ENCODE results near the gene OPA1. TPM values are rescaled to one million over a fixed set of nuclear protein-coding genes. Genes with fewer than 3 reads are reported as not detected.

OPA1 gene
- total RNA-seq, 1 experiment from 2014 or later, result 84.4 TPM

GRCh38 chr3:193743702-193744047 lies 150.7 kb downstream of the OPA1 start:
- BruUV-seq (replicated peaks), result no TSS peak
- CTCF ChIA-PET, result no interaction called here

GRCh38 chr3:193744048-193744821 lies 151.2 kb downstream of the OPA1 start:
- H3K9me3 ChIP-seq (ENCODE audit: low read depth, low read length, poor library complexity, severe bottlenecking), result peaks cover 4% of the 10 kb centered on the region
- POLR2A ChIA-PET (ENCODE audit: low non-redundant PET), result no interaction called here
- BruUV-seq (replicated peaks), result no TSS peak
- DNase-seq (ENCODE audit: low spot score), result no peak
- peak overlapping the region; percentile 8 for H3K27ac ChIP-seq (ENCODE audit: low read depth, low read length, poor library complexity, severe bottlenecking)
- intact Hi-C loops (cut with micrococcal nuclease; ENCODE audit: unreplicated experiment), result no loop called here
- TF ChIP-seq CTCF (conservative IDR thresholded peaks at IDR 0.05; ENCODE audit: low read depth, low read length), result no peak
- no peak for TF ChIP-seq EZH2 (IDR thresholded peaks at IDR 0.05; ENCODE audit: borderline replicate concordance, low read depth, low read length, poor library complexity, severe bottlenecking)
- no peak overlapping the region for H3K4me3 ChIP-seq (ENCODE audit: low read depth, low read length, poor library complexity, severe bottlenecking)
- no peaks in the 10 kb centered on the region for H3K27me3 ChIP-seq (replicated peaks; ENCODE audit: insufficient read depth, low read depth, low read length, poor library complexity)
- H3K36me3 ChIP-seq (ENCODE audit: insufficient read depth, low read length, poor library complexity, severe bottlenecking), result no peaks in the 10 kb centered on the region
- CTCF ChIA-PET, result interaction anchor here (0.7 to 1.6 kb wide), 2 partner anchors 569 to 571 kb away, joined by 3 to 6 read pairs; no protein-coding TSS in a partner anchor
- H3K4me1 ChIP-seq (ENCODE audit: insufficient read depth, low read length, poor library complexity, severe bottlenecking), result peaks cover 20% of the 10 kb centered on the region

More at GRCh38 chr3:193743702-193744047, 150.7 kb downstream of the OPA1 start:
- TF ChIP-seq EZH2 (IDR thresholded peaks at IDR 0.05; ENCODE audit: borderline replicate concordance, low read depth, low read length, poor library complexity, severe bottlenecking), result no peak
- TF ChIP-seq CTCF (conservative IDR thresholded peaks at IDR 0.05; ENCODE audit: low read depth, low read length), result no peak
- no peak overlapping the region for H3K4me3 ChIP-seq (ENCODE audit: low read depth, low read length, poor library complexity, severe bottlenecking)
- intact Hi-C loops (cut with micrococcal nuclease; ENCODE audit: unreplicated experiment), result no loop called here
- H3K36me3 ChIP-seq (ENCODE audit: insufficient read depth, low read length, poor library complexity, severe bottlenecking), result no peaks in the 10 kb centered on the region
- no peaks in the 10 kb centered on the region for H3K9me3 ChIP-seq (ENCODE audit: low read depth, low read length, poor library complexity, severe bottlenecking)
- no peaks in the 10 kb centered on the region for H3K27me3 ChIP-seq (replicated peaks; ENCODE audit: insufficient read depth, low read depth, low read length, poor library complexity)
- peaks cover 20% of the 10 kb centered on the region for H3K4me1 ChIP-seq (ENCODE audit: insufficient read depth, low read length, poor library complexity, severe bottlenecking)
- DNase-seq (ENCODE audit: low spot score), result no peak
- H3K27ac ChIP-seq (ENCODE audit: low read depth, low read length, poor library complexity, severe bottlenecking), result no peak overlapping the region
- POLR2A ChIA-PET (ENCODE audit: low non-redundant PET), result no interaction called here

- no peaks in the 10 kb centered on the region for H3K36me3 ChIP-seq (ENCODE audit: insufficient read depth, low read length, poor library complexity, severe bottlenecking)
- peak overlapping the region; percentile 48 for H3K27ac ChIP-seq (ENCODE audit: low read depth, low read length, poor library complexity, severe bottlenecking)
- peaks cover 4% of the 10 kb centered on the region for H3K9me3 ChIP-seq (ENCODE audit: low read depth, low read length, poor library complexity, severe bottlenecking)
- peak; percentile 88 for DNase-seq (ENCODE audit: low spot score)
- TF ChIP-seq CTCF (conservative IDR thresholded peaks at IDR 0.05; ENCODE audit: low read depth, low read length) (no peak), EZH2 (IDR thresholded peaks at IDR 0.05; ENCODE audit: borderline replicate concordance, low read depth, low read length, poor library complexity, severe bottlenecking) (no peak)
- H3K4me1 ChIP-seq (ENCODE audit: insufficient read depth, low read length, poor library complexity, severe bottlenecking), result peaks cover 20% of the 10 kb centered on the region
- ChIA-PET POLR2A (ENCODE audit: low non-redundant PET) (no interaction called here), CTCF (interaction anchor here (0.7 to 1.6 kb wide), 2 partner anchors 568 to 571 kb away, joined by 3 to 6 read pairs; no protein-coding TSS in a partner anchor)
- H3K4me3 ChIP-seq (ENCODE audit: low read depth, low read length, poor library complexity, severe bottlenecking), result no peak overlapping the region
- intact Hi-C loops (cut with micrococcal nuclease; ENCODE audit: unreplicated experiment), result no loop called here
- no peaks in the 10 kb centered on the region for H3K27me3 ChIP-seq (replicated peaks; ENCODE audit: insufficient read depth, low read depth, low read length, poor library complexity)
- no TSS peak for BruUV-seq (replicated peaks)
Measured at GRCh38 chr3:193744822-193745684, 152.0 kb downstream of the OPA1 start.

All from A673 (cell line).